Measurements from ENCODE around the gene GOLGA6D. TPM values are rescaled to one million over a fixed set of nuclear protein-coding genes. Genes with fewer than 3 reads are reported as not detected.
"Not testable (repeated sequence)": the region's sequence is repeated elsewhere in the genome, so short reads cannot be mapped to it uniquely, and the experiment has no call there.

GOLGA6D gene
- total and polyA plus RNA-seq, 9 donors, result 0.09 to 0.89 (median 0.47) TPM

GRCh38 chr15:75312548-75312947 is 29.9 kb downstream of the GOLGA6D start:
- H3K4me1 ChIP-seq (ENCODE audit: control insufficient read depth, insufficient read depth, low read length); H3K9me3 ChIP-seq (replicated peaks; ENCODE audit: control insufficient read depth, low read depth, low read length); DNase-seq; H3K36me3 ChIP-seq (ENCODE audit: control insufficient read depth, insufficient read depth, low read length); H3K27ac ChIP-seq (ENCODE audit: low read length); H3K27me3 ChIP-seq (ENCODE audit: control insufficient read depth, insufficient read depth, low read length); H3K4me3 ChIP-seq (ENCODE audit: low read length): not testable (repeated sequence)
- 82% methylated on average over 1 of the region's 1 CpG for WGBS (ENCODE audit: insufficient coverage)

- H3K27me3 ChIP-seq (ENCODE audit: control insufficient read depth, insufficient read depth, low read length), result peaks cover 4% of the 10 kb centered on the region
- H3K9me3 ChIP-seq (replicated peaks; ENCODE audit: control insufficient read depth, low read depth, low read length), result no peaks in the 10 kb centered on the region
- no peak overlapping the region for H3K27ac ChIP-seq (ENCODE audit: low read length)
- no peak overlapping the region for H3K4me3 ChIP-seq (ENCODE audit: low read length)
- H3K36me3 ChIP-seq (ENCODE audit: control insufficient read depth, insufficient read depth, low read length), result no peaks in the 10 kb centered on the region
- no peak for DNase-seq
- H3K4me1 ChIP-seq (ENCODE audit: control insufficient read depth, insufficient read depth, low read length), result no peaks in the 10 kb centered on the region
- WGBS (ENCODE audit: insufficient coverage), result 81% methylated on average over 7 of the region's 13 CpGs
These were observed 30.6 kb downstream of the GOLGA6D start for GRCh38 chr15:75313116-75313845.

- no peaks in the 10 kb centered on the region for H3K36me3 ChIP-seq (ENCODE audit: control insufficient read depth, insufficient read depth, low read length)
- 58% methylated on average over 4 of the region's 5 CpGs for WGBS (ENCODE audit: insufficient coverage)
- DNase-seq, result no peak
- H3K27me3 ChIP-seq (ENCODE audit: control insufficient read depth, insufficient read depth, low read length), result peaks cover under 1% of the 10 kb centered on the region
- no peaks in the 10 kb centered on the region for H3K9me3 ChIP-seq (replicated peaks; ENCODE audit: control insufficient read depth, low read depth, low read length)
- no peak overlapping the region for H3K27ac ChIP-seq (ENCODE audit: low read length)
- H3K4me1 ChIP-seq (ENCODE audit: control insufficient read depth, insufficient read depth, low read length), result no peaks in the 10 kb centered on the region
- no peak overlapping the region for H3K4me3 ChIP-seq (ENCODE audit: low read length)
These were observed 32.1 kb downstream of the GOLGA6D start for GRCh38 chr15:75314552-75315290.

- 49% methylated on average over 3 of the region's 5 CpGs for WGBS (ENCODE audit: insufficient coverage)
- H3K9me3 ChIP-seq (replicated peaks; ENCODE audit: control insufficient read depth, low read depth, low read length); H3K27me3 ChIP-seq (ENCODE audit: control insufficient read depth, insufficient read depth, low read length); H3K4me1 ChIP-seq (ENCODE audit: control insufficient read depth, insufficient read depth, low read length); H3K27ac ChIP-seq (ENCODE audit: low read length); DNase-seq; H3K4me3 ChIP-seq (ENCODE audit: low read length); H3K36me3 ChIP-seq (ENCODE audit: control insufficient read depth, insufficient read depth, low read length): not testable (repeated sequence)
These were observed 36.7 kb downstream of the GOLGA6D start for GRCh38 chr15:75319231-75319897.

GRCh38 chr15:75321711-75322110 is 39.1 kb downstream of the GOLGA6D start:
- Histone ChIP-seq H3K27me3 (ENCODE audit: control insufficient read depth, insufficient read depth, low read length) (no peaks in the 10 kb centered on the region), H3K27ac (ENCODE audit: low read length) (no peak overlapping the region), H3K4me1 (ENCODE audit: control insufficient read depth, insufficient read depth, low read length) (no peaks in the 10 kb centered on the region), H3K4me3 (ENCODE audit: low read length) (no peak overlapping the region), H3K36me3 (ENCODE audit: control insufficient read depth, insufficient read depth, low read length) (no peaks in the 10 kb centered on the region), H3K9me3 (replicated peaks; ENCODE audit: control insufficient read depth, low read depth, low read length) (no peaks in the 10 kb centered on the region)
- 91% methylated on average over 6 of the region's 6 CpGs for WGBS (ENCODE audit: insufficient coverage)
- no peak for DNase-seq

GRCh38 chr15:75325922-75326321 is 43.3 kb downstream of the GOLGA6D start:
- DNase-seq, result no peak
- Histone ChIP-seq H3K27me3 (ENCODE audit: control insufficient read depth, insufficient read depth, low read length) (no peaks in the 10 kb centered on the region), H3K4me3 (ENCODE audit: low read length) (no peak overlapping the region), H3K9me3 (replicated peaks; ENCODE audit: control insufficient read depth, low read depth, low read length) (no peaks in the 10 kb centered on the region), H3K36me3 (ENCODE audit: control insufficient read depth, insufficient read depth, low read length) (no peaks in the 10 kb centered on the region), H3K27ac (ENCODE audit: low read length) (no peak overlapping the region), H3K4me1 (ENCODE audit: control insufficient read depth, insufficient read depth, low read length) (no peaks in the 10 kb centered on the region)
- no CpG with 5 or more reads among the region's 4 CpGs for WGBS (ENCODE audit: insufficient coverage)

- Histone ChIP-seq H3K4me1 (ENCODE audit: control insufficient read depth, insufficient read depth, low read length) (no peaks in the 10 kb centered on the region), H3K36me3 (ENCODE audit: control insufficient read depth, insufficient read depth, low read length) (no peaks in the 10 kb centered on the region), H3K27me3 (ENCODE audit: control insufficient read depth, insufficient read depth, low read length) (no peaks in the 10 kb centered on the region), H3K9me3 (replicated peaks; ENCODE audit: control insufficient read depth, low read depth, low read length) (no peaks in the 10 kb centered on the region), H3K4me3 (ENCODE audit: low read length) (no peak overlapping the region), H3K27ac (ENCODE audit: low read length) (no peak overlapping the region)
- DNase-seq, result no peak
- 89% methylated on average over 3 of the region's 4 CpGs for WGBS (ENCODE audit: insufficient coverage)
These were observed 44.4 kb downstream of the GOLGA6D start for GRCh38 chr15:75327005-75327404.

GRCh38 chr15:75327491-75327890 is 44.9 kb downstream of the GOLGA6D start:
- WGBS (ENCODE audit: insufficient coverage), result 61% methylated on average over 3 of the region's 3 CpGs

GRCh38 chr15:75328493-75329314 is 46.1 kb downstream of the GOLGA6D start:
- no peak for DNase-seq
- WGBS (ENCODE audit: insufficient coverage), result 70% methylated on average over 9 of the region's 10 CpGs

More at GRCh38 chr15:75327491-75327890, 44.9 kb downstream of the GOLGA6D start:
- Histone ChIP-seq H3K27me3 (ENCODE audit: control insufficient read depth, insufficient read depth, low read length) (no peaks in the 10 kb centered on the region), H3K9me3 (replicated peaks; ENCODE audit: control insufficient read depth, low read depth, low read length) (no peaks in the 10 kb centered on the region), H3K36me3 (ENCODE audit: control insufficient read depth, insufficient read depth, low read length) (no peaks in the 10 kb centered on the region), H3K4me1 (ENCODE audit: control insufficient read depth, insufficient read depth, low read length) (no peaks in the 10 kb centered on the region), H3K27ac (ENCODE audit: low read length) (no peak overlapping the region), H3K4me3 (ENCODE audit: low read length) (no peak overlapping the region)
- DNase-seq, result no peak

More at GRCh38 chr15:75328493-75329314, 46.1 kb downstream of the GOLGA6D start:
- H3K4me3 ChIP-seq (ENCODE audit: low read length), result no peak overlapping the region
- no peaks in the 10 kb centered on the region for H3K4me1 ChIP-seq (ENCODE audit: control insufficient read depth, insufficient read depth, low read length)
- no peaks in the 10 kb centered on the region for H3K27me3 ChIP-seq (ENCODE audit: control insufficient read depth, insufficient read depth, low read length)
- H3K27ac ChIP-seq (ENCODE audit: low read length), result no peak overlapping the region
- no peaks in the 10 kb centered on the region for H3K9me3 ChIP-seq (replicated peaks; ENCODE audit: control insufficient read depth, low read depth, low read length)
- no peaks in the 10 kb centered on the region for H3K36me3 ChIP-seq (ENCODE audit: control insufficient read depth, insufficient read depth, low read length)
